ENCODE results near the gene KLHDC7A.

KLHDC7A gene

GRCh38 chr1:18511149-18511873 lies 30.6 kb downstream of the KLHDC7A start:
- no peak for FAIRE-seq

- FAIRE-seq = no peak
These were observed 31.1 kb downstream of the KLHDC7A start for GRCh38 chr1:18511874-18512150.

- no peak for FAIRE-seq
These were observed 32.2 kb downstream of the KLHDC7A start for GRCh38 chr1:18512883-18513282.

- FAIRE-seq = no peak
These were observed 33.3 kb downstream of the KLHDC7A start for GRCh38 chr1:18513995-18514394.

- FAIRE-seq = no peak
These were observed 34.5 kb downstream of the KLHDC7A start for GRCh38 chr1:18515120-18515667.

- FAIRE-seq = no peak
These were observed 35.7 kb downstream of the KLHDC7A start for GRCh38 chr1:18516473-18516872.

- no peak for FAIRE-seq
These were observed 45.9 kb downstream of the KLHDC7A start for GRCh38 chr1:18526436-18527275.

- no peak for FAIRE-seq
These were observed 46.8 kb downstream of the KLHDC7A start for GRCh38 chr1:18527514-18527913.

- FAIRE-seq = no peak
These were observed 47.2 kb downstream of the KLHDC7A start for GRCh38 chr1:18527921-18528320.

GRCh38 chr1:18528616-18529015 lies 47.9 kb downstream of the KLHDC7A start:
- no peak for FAIRE-seq

- no peak for FAIRE-seq
These were observed 49.0 kb downstream of the KLHDC7A start for GRCh38 chr1:18529714-18530113.

GRCh38 chr1:18530587-18531502 lies 50.1 kb downstream of the KLHDC7A start:
- FAIRE-seq = no peak

GRCh38 chr1:18531503-18531845 lies 50.7 kb downstream of the KLHDC7A start:
- no peak for FAIRE-seq

- FAIRE-seq = no peak
These were observed 51.9 kb downstream of the KLHDC7A start for GRCh38 chr1:18532390-18533170.

GRCh38 chr1:18533259-18533658 lies 52.5 kb downstream of the KLHDC7A start:
- FAIRE-seq = no peak

GRCh38 chr1:18534810-18535205 lies 54.1 kb downstream of the KLHDC7A start:
- FAIRE-seq = no peak

All from islet of Langerhans (tissue), 1 donor.